Kidney (tissue), 14 donors: Measurements from ENCODE around the gene PPP6R3. TPM values are rescaled to one million over a fixed set of nuclear protein-coding genes. Genes with fewer than 3 reads are reported as not detected.

ENCODE experiments used
- DNase-seq, 5 donors: peaks; one replicate each; pipeline ENCODE4 v3.0.0-alpha.2; 2013 to 2020
- FAIRE-seq: peaks from 2 replicates; lab custom pipeline; 2012; peaks lifted over from hg19 to GRCh38; lab: Jason Lieb, UNC
- H3K27ac ChIP-seq, 2 donors: one replicate each; pipeline ENCODE4 v1.7.0; 2013; ENCODE audit warnings: low read depth in 2 of 2, low read length in 2 of 2, inconsistent platforms in 1 of 2
- H3K27me3 ChIP-seq: one replicate; pipeline ENCODE4 v1.7.1; 2013; ENCODE audit warnings: low read length, inconsistent platforms; ENCODE audit not compliant: control insufficient read depth, insufficient read depth
- H3K36me3 ChIP-seq, 3 donors: one replicate each; pipeline versions ENCODE4 v1.7.0 to v1.7.1; 2013; ENCODE audit warnings: low read length in 3 of 3, control low read depth in 1 of 3, inconsistent platforms in 1 of 3; ENCODE audit not compliant: insufficient read depth in 3 of 3, control insufficient read depth in 2 of 3
- H3K4me1 ChIP-seq, 3 donors: one replicate each; pipeline versions ENCODE4 v1.7.0 to v1.7.1; 2013; ENCODE audit warnings: low read length in 3 of 3, inconsistent platforms in 1 of 3, low read depth in 1 of 3; ENCODE audit not compliant: control insufficient read depth in 2 of 3, insufficient read depth in 2 of 3
- H3K4me3 ChIP-seq, 3 donors: one replicate each; pipeline versions ENCODE4 v1.7.0 to v1.8.1; 2013; ENCODE audit warnings: low read length in 3 of 3, control low read depth in 1 of 3, inconsistent platforms in 1 of 3
- H3K9ac ChIP-seq, 3 donors: one replicate each; pipeline versions ENCODE4 v1.7.0 to v1.7.1; 2013; ENCODE audit warnings: low read length in 3 of 3, control low read depth in 1 of 3, inconsistent platforms in 1 of 3
- H3K9me3 ChIP-seq, 3 donors: one replicate each; pipeline versions ENCODE4 v1.7.0 to v1.7.1; 2013; ENCODE audit warnings: low read length in 3 of 3, control low read depth in 1 of 3, inconsistent platforms in 1 of 3; ENCODE audit not compliant: control insufficient read depth in 2 of 3, insufficient read depth in 1 of 3
- intact Hi-C: fragments of 100-400 bp; cut with DNase I; formaldehyde crosslinking; loops from one replicate; pipeline ENCODE4 v1.11.1; 2022
- polyA plus RNA-seq: library from polyadenylated mRNA; stranded (reverse); fragments of 350-450 nt; fragmentation: Illumina TruSeq; extraction: RNeasy Lipid Tissue Mini Kit (QIAGEN cat#74804); gene quantifications from one replicate; pipeline ENCODE4 v1.2.3, GENCODE V29; 2014; ENCODE audit warnings: low read depth, low replicate concordance; ENCODE audit not compliant: insufficient read depth
- total RNA-seq: library from RNA; stranded (reverse); fragmentation: NEBNext Ultra II Directional; extraction: Animal tissue kit (Norgen Biotek cat#: 25700); gene quantifications from one replicate; pipeline ENCODE4 v1.2.1, GENCODE V29; 2021
- TF ChIP-seq, protein P1 (sequence below): IDR thresholded peaks from 3 replicates; pipeline ENCODE4 v1.5.1; 2012; ENCODE audit warnings: mild to moderate bottlenecking, moderate library complexity, borderline replicate concordance; ENCODE audit not compliant: insufficient read depth; ENCODE audit errors: extremely low read depth
- donor health status: control.
- donor health status: control.
- donor health status: control.
- donor health status: control.
- donor health status: control.
- donor health status: DM: yes; HTN: yes; CAD: no.
- donor health status: Normal renal cell carcinoma (clear cell type).

PPP6R3 gene
- total and polyA plus RNA-seq, 2 donors from 2014 or later, result 30.3 to 108 TPM

DNA sequence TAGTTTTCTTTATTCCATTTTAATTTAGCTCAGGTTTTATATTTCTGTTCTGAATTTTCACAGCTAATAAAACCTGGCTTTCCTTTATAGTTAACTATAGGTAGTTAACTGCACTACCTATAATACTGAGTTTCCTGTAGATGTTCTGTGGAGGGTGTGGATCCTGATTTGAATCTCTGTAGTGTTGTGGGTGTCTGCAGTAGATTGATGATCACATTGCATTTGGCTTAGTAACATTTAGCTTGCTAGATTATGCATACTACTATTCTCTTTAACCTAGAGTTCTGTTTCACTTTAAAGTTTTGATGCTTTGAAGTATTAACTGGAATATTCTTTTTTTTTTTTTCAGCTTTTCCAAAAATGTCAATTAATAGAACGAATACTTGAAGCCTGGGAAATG is 110.1 kb downstream of the PPP6R3 start:
- Histone ChIP-seq H3K36me3 (peaks cover 0 to 45% (median 31%) of the 10 kb centered on the region in 3 donors), H3K27ac (no peak overlapping the region), H3K9me3 (no peaks in the 10 kb centered on the region), H3K4me1 (no peaks in the 10 kb centered on the region), H3K9ac (no peak overlapping the region), H3K27me3 (no peaks in the 10 kb centered on the region), H3K4me3 (no peak overlapping the region)
- DNase-seq, result no peak
- no peak for FAIRE-seq
- intact Hi-C loops, result no loop called here
- TF ChIP-seq, protein P1, sequence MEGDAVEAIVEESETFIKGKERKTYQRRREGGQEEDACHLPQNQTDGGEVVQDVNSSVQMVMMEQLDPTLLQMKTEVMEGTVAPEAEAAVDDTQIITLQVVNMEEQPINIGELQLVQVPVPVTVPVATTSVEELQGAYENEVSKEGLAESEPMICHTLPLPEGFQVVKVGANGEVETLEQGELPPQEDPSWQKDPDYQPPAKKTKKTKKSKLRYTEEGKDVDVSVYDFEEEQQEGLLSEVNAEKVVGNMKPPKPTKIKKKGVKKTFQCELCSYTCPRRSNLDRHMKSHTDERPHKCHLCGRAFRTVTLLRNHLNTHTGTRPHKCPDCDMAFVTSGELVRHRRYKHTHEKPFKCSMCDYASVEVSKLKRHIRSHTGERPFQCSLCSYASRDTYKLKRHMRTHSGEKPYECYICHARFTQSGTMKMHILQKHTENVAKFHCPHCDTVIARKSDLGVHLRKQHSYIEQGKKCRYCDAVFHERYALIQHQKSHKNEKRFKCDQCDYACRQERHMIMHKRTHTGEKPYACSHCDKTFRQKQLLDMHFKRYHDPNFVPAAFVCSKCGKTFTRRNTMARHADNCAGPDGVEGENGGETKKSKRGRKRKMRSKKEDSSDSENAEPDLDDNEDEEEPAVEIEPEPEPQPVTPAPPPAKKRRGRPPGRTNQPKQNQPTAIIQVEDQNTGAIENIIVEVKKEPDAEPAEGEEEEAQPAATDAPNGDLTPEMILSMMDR, result no peak

DNA sequence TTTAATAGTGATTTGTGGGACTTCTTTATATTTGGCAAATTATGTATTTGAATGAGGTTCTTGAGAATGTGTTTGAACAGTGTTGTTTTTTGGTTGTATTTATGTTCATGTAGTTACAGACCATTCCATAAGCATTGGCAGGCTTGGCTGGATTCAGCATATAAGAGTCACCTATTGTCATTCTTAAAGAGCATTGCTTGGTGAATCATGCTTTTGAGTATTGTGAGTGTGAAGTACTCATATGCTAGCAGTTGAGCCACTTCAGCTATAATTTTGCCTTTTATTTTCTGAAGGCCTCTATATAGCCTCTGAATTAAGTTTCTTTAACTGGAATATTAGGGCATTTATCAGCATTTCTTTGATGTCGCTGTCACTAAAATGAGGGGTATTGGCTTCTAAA is 113.8 kb downstream of the PPP6R3 start:
- Histone ChIP-seq H3K27me3 (no peaks in the 10 kb centered on the region), H3K9ac (no peak overlapping the region), H3K4me1 (no peaks in the 10 kb centered on the region), H3K27ac (no peak overlapping the region), H3K36me3 (peaks cover 9 to 68% (median 28%) of the 10 kb centered on the region in 3 donors), H3K4me3 (no peak overlapping the region), H3K9me3 (no peaks in the 10 kb centered on the region)
- TF ChIP-seq, protein P1, result no peak
- DNase-seq (no peak), FAIRE-seq (no peak)
- intact Hi-C loops, result no loop called here

DNA sequence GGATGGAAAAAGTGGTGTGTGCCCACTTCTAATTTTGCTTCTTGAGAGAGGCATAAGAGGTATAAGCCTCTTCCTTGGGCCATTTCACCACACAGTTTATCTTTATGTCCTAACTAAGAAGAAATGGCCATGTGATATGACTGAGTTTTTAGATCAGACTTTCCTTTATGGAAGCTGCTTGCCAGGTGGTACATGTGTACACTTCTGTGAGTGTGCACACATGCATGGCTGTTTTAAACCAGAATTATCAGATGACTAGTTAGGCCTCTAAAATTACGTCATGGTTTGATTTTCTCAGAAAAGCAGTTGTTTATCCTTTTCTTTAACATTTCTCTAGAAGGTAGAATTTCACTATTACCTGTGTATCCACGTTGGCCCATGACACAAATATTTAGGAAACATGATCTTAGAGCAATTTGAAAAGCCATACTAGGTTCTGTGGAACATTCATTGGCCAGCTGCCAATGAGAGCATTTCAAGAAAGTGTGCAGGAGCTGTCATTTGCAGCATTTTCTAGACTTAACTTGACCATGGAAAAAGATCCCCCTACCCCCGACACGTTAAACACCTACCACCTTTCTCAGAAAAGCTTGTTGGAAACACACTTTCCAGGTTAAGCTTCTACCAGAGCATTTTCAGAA is 114.6 kb downstream of the PPP6R3 start:
- H3K4me1 ChIP-seq, result no peaks in the 10 kb centered on the region
- no peak for FAIRE-seq

More for the DNA sequence above, 114.6 kb downstream of the PPP6R3 start:
- no peaks in the 10 kb centered on the region for H3K9me3 ChIP-seq
- no peak overlapping the region for H3K4me3 ChIP-seq
- no peaks in the 10 kb centered on the region for H3K27me3 ChIP-seq
- H3K9ac ChIP-seq, result no peak overlapping the region
- TF ChIP-seq, protein P1, result no peak
- H3K27ac ChIP-seq, result no peak overlapping the region
- intact Hi-C loops, result no loop called here
- H3K36me3 ChIP-seq, result peaks cover 11 to 70% (median 32%) of the 10 kb centered on the region in 3 donors
- no peak for DNase-seq
